GM23248 (cell line): Measurements from ENCODE around the gene TGFB1. TPM values are rescaled to one million over a fixed set of nuclear protein-coding genes. Genes with fewer than 3 reads are reported as not detected.

Source experiments
- DNase-seq: peaks from one replicate; pipeline ENCODE4 v3.0.0-alpha.2; 2015
- H2AFZ ChIP-seq: fragments of 200-600 bp; sonication (generic); 2 replicates; pipeline ENCODE4 v1.6.1; 2016; ENCODE audit warnings: antibody characterized with exemption
- H3F3A ChIP-seq: fragments of 200-600 bp; sonication (generic); 2 replicates; pipeline ENCODE4 v1.6.1; 2016; ENCODE audit warnings: mild to moderate bottlenecking, antibody characterized with exemption, mixed run types; ENCODE audit not compliant: insufficient read depth
- H3K27ac ChIP-seq: fragments of 200-600 bp; sonication (generic); 2 replicates; pipeline ENCODE4 v1.5.1; 2016; ENCODE audit warnings: mild to moderate bottlenecking
- H3K27me3 ChIP-seq: fragments of 200-600 bp; sonication (generic); replicated peaks from 2 replicates; pipeline ENCODE4 v1.6.1; 2016; ENCODE audit warnings: mild to moderate bottlenecking; ENCODE audit not compliant: insufficient read depth
- H3K36me3 ChIP-seq: fragments of 200-600 bp; sonication (generic); 2 replicates; pipeline ENCODE4 v1.6.1; 2016; ENCODE audit warnings: low read depth, mild to moderate bottlenecking
- H3K4me1 ChIP-seq: fragments of 200-600 bp; sonication (generic); 2 replicates; pipeline ENCODE4 v1.6.1; 2016; ENCODE audit warnings: mild to moderate bottlenecking; ENCODE audit not compliant: insufficient read depth
- H3K4me2 ChIP-seq: fragments of 200-600 bp; sonication (generic); one replicate; pipeline ENCODE4 v1.6.1; 2016; ENCODE audit warnings: mild to moderate bottlenecking; ENCODE audit not compliant: unreplicated experiment
- H3K4me3 ChIP-seq: fragments of 200-600 bp; sonication (generic); 2 replicates; pipeline ENCODE4 v1.5.1; 2016; ENCODE audit warnings: mild to moderate bottlenecking
- H3K79me2 ChIP-seq: fragments of 200-600 bp; sonication (generic); 2 replicates; pipeline ENCODE4 v1.6.1; 2016; ENCODE audit warnings: mild to moderate bottlenecking; ENCODE audit not compliant: insufficient read depth
- H3K9ac ChIP-seq: fragments of 200-600 bp; sonication (generic); 2 replicates; pipeline ENCODE4 v1.6.1; 2016; ENCODE audit warnings: mild to moderate bottlenecking
- H3K9me2 ChIP-seq: fragments of 200-600 bp; sonication (generic); 2 replicates; pipeline ENCODE4 v1.6.1; 2016; ENCODE audit warnings: mixed run types, mild to moderate bottlenecking, moderate library complexity; ENCODE audit not compliant: insufficient read depth
- H3K9me3 ChIP-seq: fragments of 200-600 bp; sonication (generic); one replicate; pipeline ENCODE4 v1.6.1; 2017; ENCODE audit warnings: low read depth
- H4K20me1 ChIP-seq: fragments of 200-600 bp; sonication (generic); 2 replicates; pipeline ENCODE4 v1.6.0; 2016; ENCODE audit not compliant: insufficient read depth
- EZH2 ChIP-seq: fragments of 200-600 bp; sonication (generic); IDR thresholded peaks from 2 replicates; pipeline ENCODE4 v1.6.1; 2018; ENCODE audit warnings: antibody characterized with exemption, mild to moderate bottlenecking; ENCODE audit not compliant: insufficient read depth, poor library complexity, severe bottlenecking
- EZH2phosphoT487 ChIP-seq: fragments of 200-600 bp; sonication (generic); IDR thresholded peaks from 2 replicates; pipeline ENCODE4 v1.6.1; 2018; ENCODE audit warnings: antibody characterized with exemption, moderate library complexity, mild to moderate bottlenecking, low read depth; ENCODE audit not compliant: insufficient read depth
- WGBS, 2 experiments: methylation state at CpG; one replicate each; pipeline ENCODE4 v1.1.6; 2015 to 2017; ENCODE audit warnings: low lambda C conversion rate in 2 of 2, low coverage in 1 of 2; ENCODE audit errors: missing lambda C conversion rate in 2 of 2; 5-methylcytosine and 5-hydroxymethylcytosine counted together
- in situ Hi-C: fragments of 300-500 bp; cut with MboI; formaldehyde crosslinking; loops from 2 replicates; pipeline ENCODE4 v1.15.0; 2020
- polyA plus RNA-seq: library from polyadenylated mRNA; unstranded; fragments of >200 nt; fragmentation: Nextera tagmentation; extraction: Ambion mirVana; gene quantifications from 2 replicates; pipeline ENCODE4 v1.2.1, GENCODE V29; 2016
- total RNA-seq: library from RNA; depleted of rRNA; stranded (reverse); fragments of >200 nt; shearing (Covaris generic); gene quantifications from 2 replicates; pipeline ENCODE4 v1.2.3, GENCODE V29; 2014

Gene TGFB1
- total and polyA plus RNA-seq, 2 experiments from 2014 or later: 12.4 to 21.4 TPM

DNA sequence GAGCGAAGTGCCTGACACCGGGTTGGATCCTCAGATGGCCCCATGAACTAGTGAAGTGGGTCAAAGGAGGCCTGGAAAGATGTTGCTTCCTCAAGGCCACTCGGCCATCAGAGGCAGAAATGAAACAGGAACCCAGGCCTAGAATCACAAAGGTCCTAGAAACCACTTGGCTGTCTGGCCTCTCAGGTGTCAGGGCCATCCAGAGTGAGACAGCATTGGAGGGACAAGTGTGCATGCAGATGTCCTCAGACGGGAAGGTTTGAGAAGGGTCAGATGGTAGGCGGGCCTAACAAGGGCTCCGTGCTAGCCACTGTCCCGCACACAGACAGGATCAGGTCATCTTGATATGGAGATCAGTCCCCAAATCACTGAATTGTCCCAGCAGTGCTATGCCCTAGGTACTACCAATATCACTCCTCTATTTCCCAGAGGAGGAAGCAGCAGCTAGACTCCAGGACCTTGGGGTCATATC, 29.5 kb downstream of the TGFB1 start:
- H4K20me1 ChIP-seq: no peaks in the 10 kb centered on the region
- H3K9ac ChIP-seq: peak overlapping the region; percentile 92
- no peaks in the 10 kb centered on the region for H3K9me3 ChIP-seq
- H3K4me3 ChIP-seq: peak overlapping the region; percentile 46; the same call in 1 of the 2 replicates
- peaks cover 58% of the 10 kb centered on the region for H3F3A ChIP-seq
- in situ Hi-C loops: no loop called here
- H3K27me3 ChIP-seq: no peaks in the 10 kb centered on the region
- peak overlapping the region; percentile 64 for H3K4me2 ChIP-seq
- peak overlapping the region; percentile 100 for H3K27ac ChIP-seq
- peaks cover 54% of the 10 kb centered on the region for H3K4me1 ChIP-seq
- DNase-seq: peak; percentile 37
- H3K36me3 ChIP-seq: 0 out of 2 replicates have a peak, but pooled peaks cover 3% of the 10 kb centered on the region
- 72 to 77% methylated on average over 7 of the region's 7 CpGs for WGBS, 2 experiments
- no peak overlapping the region for H2AFZ ChIP-seq
- TF ChIP-seq EZH2 (no peak), EZH2phosphoT487 (no peak)
- peaks cover 13% of the 10 kb centered on the region for H3K79me2 ChIP-seq
- no peaks in the 10 kb centered on the region for H3K9me2 ChIP-seq

GRCh38 chr19:41323430-41324125, 30.1 kb downstream of the TGFB1 start:
- in situ Hi-C loops: no loop called here
- WGBS, 2 experiments: 8 to 16% methylated on average over 5 to 15 of the region's 16 CpGs
- Histone ChIP-seq H3K4me2 (peak overlapping the region; percentile 88), H4K20me1 (no peaks in the 10 kb centered on the region), H3K4me1 (peaks cover 54% of the 10 kb centered on the region), H3K27ac (peak overlapping the region; percentile 100), H3K27me3 (no peaks in the 10 kb centered on the region), H2AFZ (no peak overlapping the region), H3K79me2 (peaks cover 13% of the 10 kb centered on the region), H3K9ac (peak overlapping the region; percentile 92), H3F3A (peaks cover 58% of the 10 kb centered on the region), H3K9me2 (no peaks in the 10 kb centered on the region), H3K9me3 (no peaks in the 10 kb centered on the region), H3K36me3 (0 out of 2 replicates have a peak, but pooled peaks cover 3% of the 10 kb centered on the region), H3K4me3 (peak overlapping the region; percentile 40)
- DNase-seq: peak; percentile 96
- TF ChIP-seq EZH2: no peak
- TF ChIP-seq EZH2phosphoT487: no peak

- in situ Hi-C loops: no loop called here
- Histone ChIP-seq H3K9me3 (no peaks in the 10 kb centered on the region), H3K36me3 (0 out of 2 replicates have a peak, but pooled peaks cover 3% of the 10 kb centered on the region), H3K4me3 (peak overlapping the region; percentile 40), H3K9me2 (no peaks in the 10 kb centered on the region), H4K20me1 (no peaks in the 10 kb centered on the region), H2AFZ (no peak overlapping the region), H3K27ac (peak overlapping the region; percentile 100), H3K9ac (peak overlapping the region; percentile 92), H3K4me1 (peaks cover 54% of the 10 kb centered on the region), H3F3A (peaks cover 58% of the 10 kb centered on the region), H3K4me2 (peak overlapping the region; percentile 88), H3K79me2 (peaks cover 14% of the 10 kb centered on the region), H3K27me3 (no peaks in the 10 kb centered on the region)
- 25 to 34% methylated on average over 7 of the region's 7 CpGs for WGBS, 2 experiments
- TF ChIP-seq EZH2 (no peak), EZH2phosphoT487 (no peak)
- DNase-seq: peak; percentile 58
Measured at GRCh38 chr19:41323023-41323422, 30.7 kb downstream of the TGFB1 start.

DNA sequence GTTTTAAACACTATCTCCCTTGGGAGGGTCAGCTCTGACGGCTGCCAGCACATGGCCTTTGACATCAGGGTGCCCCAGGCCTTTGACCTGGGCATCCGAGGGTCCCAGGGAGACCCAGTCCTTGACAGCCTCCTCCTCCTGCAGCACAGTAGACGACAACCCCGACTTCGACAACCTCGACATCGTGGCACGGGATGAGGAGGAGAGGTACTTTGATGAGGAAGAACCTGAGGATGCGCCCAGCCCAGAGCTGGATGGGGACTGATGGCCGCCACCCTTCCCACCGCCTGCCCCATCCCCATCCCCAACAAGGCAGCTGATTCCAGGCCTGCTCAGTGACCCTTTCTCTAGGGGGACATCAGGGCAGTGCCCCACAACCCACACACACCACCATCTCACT, 31.3 kb downstream of the TGFB1 start:
- H3K4me3 ChIP-seq: no peak overlapping the region

More for the DNA sequence above, 31.3 kb downstream of the TGFB1 start:
- in situ Hi-C loops: no loop called here
- DNase-seq: no peak
- Histone ChIP-seq H3K27ac (peak overlapping the region; percentile 100), H3K4me2 (peak overlapping the region; percentile 88), H3K79me2 (peaks cover 19% of the 10 kb centered on the region), H3F3A (peaks cover 58% of the 10 kb centered on the region), H2AFZ (no peak overlapping the region), H3K9me3 (no peaks in the 10 kb centered on the region), H4K20me1 (no peaks in the 10 kb centered on the region), H3K27me3 (no peaks in the 10 kb centered on the region), H3K36me3 (peaks cover 4% of the 10 kb centered on the region; the same call in 1 of the 2 replicates), H3K9me2 (no peaks in the 10 kb centered on the region), H3K4me1 (peaks cover 54% of the 10 kb centered on the region), H3K9ac (peak overlapping the region; percentile 92)
- no peak for TF ChIP-seq EZH2
- TF ChIP-seq EZH2phosphoT487: no peak
- 92 to 93% methylated on average over 11 of the region's 11 CpGs for WGBS, 2 experiments
